ENCODE measurements around the gene SLC25A13. TPM values are rescaled to one million over a fixed set of nuclear protein-coding genes. Genes with fewer than 3 reads are reported as not detected.

SLC25A13 gene, protein sequence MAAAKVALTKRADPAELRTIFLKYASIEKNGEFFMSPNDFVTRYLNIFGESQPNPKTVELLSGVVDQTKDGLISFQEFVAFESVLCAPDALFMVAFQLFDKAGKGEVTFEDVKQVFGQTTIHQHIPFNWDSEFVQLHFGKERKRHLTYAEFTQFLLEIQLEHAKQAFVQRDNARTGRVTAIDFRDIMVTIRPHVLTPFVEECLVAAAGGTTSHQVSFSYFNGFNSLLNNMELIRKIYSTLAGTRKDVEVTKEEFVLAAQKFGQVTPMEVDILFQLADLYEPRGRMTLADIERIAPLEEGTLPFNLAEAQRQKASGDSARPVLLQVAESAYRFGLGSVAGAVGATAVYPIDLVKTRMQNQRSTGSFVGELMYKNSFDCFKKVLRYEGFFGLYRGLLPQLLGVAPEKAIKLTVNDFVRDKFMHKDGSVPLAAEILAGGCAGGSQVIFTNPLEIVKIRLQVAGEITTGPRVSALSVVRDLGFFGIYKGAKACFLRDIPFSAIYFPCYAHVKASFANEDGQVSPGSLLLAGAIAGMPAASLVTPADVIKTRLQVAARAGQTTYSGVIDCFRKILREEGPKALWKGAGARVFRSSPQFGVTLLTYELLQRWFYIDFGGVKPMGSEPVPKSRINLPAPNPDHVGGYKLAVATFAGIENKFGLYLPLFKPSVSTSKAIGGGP
- polyA plus RNA-seq (2012; rRNA removed) = 16.0 and 20.0 TPM in 2 replicates
- polyA plus RNA-seq (2012; cell fraction: cytosol; rRNA removed) = 17.7 and 17.9 TPM in 2 replicates
- polyA plus RNA-seq (2012; cell fraction: nucleus; rRNA removed) = 21.0 and 37.5 TPM in 2 replicates

DNA sequence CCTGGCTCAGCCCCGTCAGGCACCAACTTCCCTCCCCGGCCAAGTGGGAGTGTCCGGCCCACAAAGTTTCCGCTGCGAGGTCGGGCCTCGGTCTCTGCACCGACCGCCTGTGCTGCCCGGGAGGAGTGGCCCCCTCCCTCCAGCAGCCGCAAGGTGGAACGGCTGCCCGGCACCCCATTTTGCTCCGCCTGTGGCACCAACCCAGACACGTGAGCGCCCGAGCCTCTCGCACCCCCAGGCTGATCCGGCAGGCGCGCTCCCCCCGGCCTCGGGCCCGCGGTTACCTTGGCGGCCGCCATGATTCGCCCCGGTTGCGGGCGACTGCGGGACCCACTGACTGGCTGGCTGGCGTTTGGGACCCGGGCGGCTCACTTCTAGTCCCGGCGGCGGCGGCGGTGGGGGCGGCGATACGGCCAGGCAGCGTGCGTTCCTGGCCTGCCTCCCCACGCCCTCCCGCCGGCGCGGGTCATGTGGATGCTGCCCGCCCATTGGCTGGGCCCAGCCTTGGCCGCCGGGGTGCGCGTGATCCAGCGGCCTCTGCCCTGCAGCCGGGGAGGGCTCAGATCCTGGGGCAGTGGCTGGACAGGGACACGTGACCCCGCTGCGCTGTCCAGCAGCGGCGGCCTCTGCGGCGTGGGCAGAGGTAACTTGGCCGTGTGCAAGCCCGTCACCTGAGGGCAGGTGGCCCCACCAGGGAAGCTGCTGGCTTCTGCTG, at the start of gene SLC25A13:
TSS of gene SLC25A13 (minus strand) at position 441 of the 715 bp plus-strand sequence. CDS start at position 299, 142 bp downstream.
- no peaks in the 10 kb centered on the region for H3F3A ChIP-seq (replicated peaks; ENCODE audit: insufficient read depth)
- DNase-seq = peak; percentile 99
- H3K9ac ChIP-seq = peak within 1 kb of the TSS; percentile 91
- H3K4me1 ChIP-seq (ENCODE audit: control insufficient read depth in 1 of 2, insufficient read depth in 2 of 2, low read depth in 1 of 2, low read length in 1 of 2) = peaks cover 0 to 10% of the 10 kb centered on the region in 2 experiments; a peak in 2 of 4 replicates
- ChIA-PET POLR2A (interaction anchor here (0.5 kb wide), 1 partner anchor 878 kb away, joined by 3 read pairs; no protein-coding TSS in a partner anchor), CTCF (interaction anchor here (1.3 kb wide), 1 partner anchor 10 kb away, joined by 3 read pairs; no protein-coding TSS in a partner anchor)
- no peaks in the 10 kb centered on the region for H3K9me3 ChIP-seq
- H3K4me3 ChIP-seq (ENCODE audit: low read depth in 2 of 2, low read length in 1 of 2) = peak within 1 kb of the TSS; percentile 86 to 93
- H3K9me2 ChIP-seq = no peaks in the 10 kb centered on the region
- H3K27ac ChIP-seq (ENCODE audit: low read depth in 2 of 2, low read length in 1 of 2) = peak within 1 kb of the TSS; percentile 91 to 93
- H3K36me3 ChIP-seq (replicated peaks in 1 of 2; ENCODE audit: control insufficient read depth in 1 of 2, insufficient read depth in 2 of 2, low read length in 1 of 2) = no peaks in the 10 kb centered on the region
- peaks cover 41% of the 10 kb centered on the region for H3K79me2 ChIP-seq (ENCODE audit: insufficient read depth)
- peaks cover 12% of the 10 kb centered on the region for H4K20me1 ChIP-seq (ENCODE audit: insufficient read depth)
- H3K27me3 ChIP-seq (ENCODE audit: insufficient read depth) = no peaks in the 10 kb centered on the region
- peak within 1 kb of the TSS; percentile 93 for H3K4me2 ChIP-seq
- 2% methylated on average over 11 of the region's 66 CpGs for WGBS (ENCODE audit: low lambda C conversion rate)
- H2AFZ ChIP-seq (ENCODE audit: low read depth) = peak within 1 kb of the TSS; percentile 84
- TF ChIP-seq SIN3A (IDR thresholded peaks at IDR 0.05; ENCODE audit: borderline replicate concordance, low read depth, low read length) = peak; percentile 85; the same call in 1 of the 2 replicates
- TF ChIP-seq TAF1 (IDR thresholded peaks at IDR 0.05; ENCODE audit: borderline replicate concordance, low read depth, low read length) = peak; percentile 24; the same call in 1 of the 2 replicates
- no peak for TF ChIP-seq EZH2phosphoT487 (IDR thresholded peaks at IDR 0.05; ENCODE audit: borderline replicate concordance, low read depth)
- TF ChIP-seq RXRA (IDR thresholded peaks at IDR 0.05; ENCODE audit: borderline replicate concordance, low read depth) = no peak
- TF ChIP-seq RCOR1 (IDR thresholded peaks at IDR 0.05; ENCODE audit: low read length) = no peak; the same call in 1 of the 2 replicates
- no peak for TF ChIP-seq MEF2A (IDR thresholded peaks at IDR 0.05; ENCODE audit: borderline replicate concordance, low read depth)
- TF ChIP-seq, protein P1, sequence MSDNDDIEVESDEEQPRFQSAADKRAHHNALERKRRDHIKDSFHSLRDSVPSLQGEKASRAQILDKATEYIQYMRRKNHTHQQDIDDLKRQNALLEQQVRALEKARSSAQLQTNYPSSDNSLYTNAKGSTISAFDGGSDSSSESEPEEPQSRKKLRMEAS (IDR thresholded peaks at IDR 0.05; ENCODE audit: low read depth) = peak; percentile 95
- TF ChIP-seq RFX5 (IDR thresholded peaks at IDR 0.05; ENCODE audit: low read length) = peak; percentile 71; the same call in 1 of the 2 replicates
- peak; percentile 84; the same call in 1 of the 2 replicates for TF ChIP-seq YY1 (IDR thresholded peaks at IDR 0.05; ENCODE audit: low read depth)
- TF ChIP-seq POLR2AphosphoS5 (IDR thresholded peaks at IDR 0.05; ENCODE audit: low read depth, low read length) = peak; percentile 31
- no peak for TF ChIP-seq ELF1 (IDR thresholded peaks at IDR 0.05)
- TF ChIP-seq TEAD4 (IDR thresholded peaks at IDR 0.05; ENCODE audit: borderline replicate concordance, insufficient read depth) = no peak
- TF ChIP-seq CHD2 (IDR thresholded peaks at IDR 0.05; ENCODE audit: low read length, partially characterized antibody) = no peak
- peak; percentile 99 for TF ChIP-seq USF1 (IDR thresholded peaks at IDR 0.05; ENCODE audit: borderline replicate concordance, low read depth)
- peak; percentile 22; the same call in 1 of the 2 replicates for TF ChIP-seq RAD21 (IDR thresholded peaks at IDR 0.05; ENCODE audit: low read length)
- peak; percentile 91 for TF ChIP-seq USF2 (IDR thresholded peaks at IDR 0.05; ENCODE audit: borderline replicate concordance, low read depth, low read length)
- no peak for TF ChIP-seq CTCF (IDR thresholded peaks at IDR 0.05)
- TF ChIP-seq, protein P2, sequence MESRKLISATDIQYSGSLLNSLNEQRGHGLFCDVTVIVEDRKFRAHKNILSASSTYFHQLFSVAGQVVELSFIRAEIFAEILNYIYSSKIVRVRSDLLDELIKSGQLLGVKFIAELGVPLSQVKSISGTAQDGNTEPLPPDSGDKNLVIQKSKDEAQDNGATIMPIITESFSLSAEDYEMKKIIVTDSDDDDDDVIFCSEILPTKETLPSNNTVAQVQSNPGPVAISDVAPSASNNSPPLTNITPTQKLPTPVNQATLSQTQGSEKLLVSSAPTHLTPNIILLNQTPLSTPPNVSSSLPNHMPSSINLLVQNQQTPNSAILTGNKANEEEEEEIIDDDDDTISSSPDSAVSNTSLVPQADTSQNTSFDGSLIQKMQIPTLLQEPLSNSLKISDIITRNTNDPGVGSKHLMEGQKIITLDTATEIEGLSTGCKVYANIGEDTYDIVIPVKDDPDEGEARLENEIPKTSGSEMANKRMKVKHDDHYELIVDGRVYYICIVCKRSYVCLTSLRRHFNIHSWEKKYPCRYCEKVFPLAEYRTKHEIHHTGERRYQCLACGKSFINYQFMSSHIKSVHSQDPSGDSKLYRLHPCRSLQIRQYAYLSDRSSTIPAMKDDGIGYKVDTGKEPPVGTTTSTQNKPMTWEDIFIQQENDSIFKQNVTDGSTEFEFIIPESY (IDR thresholded peaks at IDR 0.05; ENCODE audit: borderline replicate concordance, low read depth) = no peak
- peak; percentile 24; the same call in 1 of the 2 replicates for TF ChIP-seq SMC3 (IDR thresholded peaks at IDR 0.05; ENCODE audit: low read depth, low read length)
- TF ChIP-seq FOXJ3 (CRISPR knock-in tag; IDR thresholded peaks at IDR 0.05) = no peak
- TF ChIP-seq GABPA (IDR thresholded peaks at IDR 0.05; ENCODE audit: low read depth) = no peak; the same call in 1 of the 2 replicates
- TF ChIP-seq, protein P3, sequence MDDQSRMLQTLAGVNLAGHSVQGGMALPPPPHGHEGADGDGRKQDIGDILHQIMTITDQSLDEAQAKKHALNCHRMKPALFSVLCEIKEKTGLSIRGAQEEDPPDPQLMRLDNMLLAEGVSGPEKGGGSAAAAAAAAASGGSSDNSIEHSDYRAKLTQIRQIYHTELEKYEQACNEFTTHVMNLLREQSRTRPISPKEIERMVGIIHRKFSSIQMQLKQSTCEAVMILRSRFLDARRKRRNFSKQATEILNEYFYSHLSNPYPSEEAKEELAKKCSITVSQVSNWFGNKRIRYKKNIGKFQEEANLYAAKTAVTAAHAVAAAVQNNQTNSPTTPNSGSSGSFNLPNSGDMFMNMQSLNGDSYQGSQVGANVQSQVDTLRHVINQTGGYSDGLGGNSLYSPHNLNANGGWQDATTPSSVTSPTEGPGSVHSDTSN (IDR thresholded peaks at IDR 0.05) = no peak; the same call in 1 of the 2 replicates
- TF ChIP-seq TCF12 (IDR thresholded peaks at IDR 0.05) = no peak
